Measurements from ENCODE around the gene URB1.

The URB1 gene

GRCh38 chr21:32348604-32349332 is 44.0 kb downstream of the URB1 start:
- no peak for DNase-seq (ENCODE audit: low spot score)
- no peak for TF ChIP-seq CTCF (IDR thresholded peaks at IDR 0.05; ENCODE audit: extremely low read depth, missing control alignments)

GRCh38 chr21:32347977-32348376 is 44.8 kb downstream of the URB1 start:
- TF ChIP-seq CTCF (IDR thresholded peaks at IDR 0.05; ENCODE audit: extremely low read depth, missing control alignments): no peak
- DNase-seq (ENCODE audit: low spot score): no peak

GRCh38 chr21:32347351-32347750 is 45.5 kb downstream of the URB1 start:
- no peak for TF ChIP-seq CTCF (IDR thresholded peaks at IDR 0.05; ENCODE audit: extremely low read depth, missing control alignments)

GRCh38 chr21:32346951-32347350 is 45.9 kb downstream of the URB1 start:
- no peak for TF ChIP-seq CTCF (IDR thresholded peaks at IDR 0.05; ENCODE audit: extremely low read depth, missing control alignments)
- no peak for DNase-seq (ENCODE audit: low spot score)

More at GRCh38 chr21:32347351-32347750, 45.5 kb downstream of the URB1 start:
- no peak for DNase-seq (ENCODE audit: low spot score)

GRCh38 chr21:32340863-32341848 is 51.7 kb downstream of the URB1 start:
- no peak for DNase-seq (ENCODE audit: low spot score)
- no peak for TF ChIP-seq CTCF (IDR thresholded peaks at IDR 0.05; ENCODE audit: extremely low read depth, missing control alignments)

- no peak for TF ChIP-seq CTCF (IDR thresholded peaks at IDR 0.05; ENCODE audit: extremely low read depth, missing control alignments)
- no peak for DNase-seq (ENCODE audit: low spot score)
These were observed 54.4 kb downstream of the URB1 start for GRCh38 chr21:32338209-32338921.
